OCI-LY7 (cell line): ENCODE results near the gene FOXL2.

Experiments
- CTCF ChIP-seq: fragments of 200-600 bp; sonication (generic); conservative IDR thresholded peaks from 2 replicates; pipeline ENCODE4 v1.5.1; 2014; ENCODE audit warnings: mild to moderate bottlenecking, antibody characterized with exemption, low read length, moderate library complexity, mixed read lengths
- EZH2phosphoT487 ChIP-seq: fragments of 200-600 bp; sonication (generic); IDR thresholded peaks from 2 replicates; pipeline ENCODE4 v1.6.1; 2018; ENCODE audit warnings: low read depth, borderline replicate concordance, mild to moderate bottlenecking, mixed run types, antibody characterized with exemption, low read length, moderate library complexity, mixed read lengths

- TF ChIP-seq CTCF: no peak
- TF ChIP-seq EZH2phosphoT487: no peak
Observed at GRCh38 chr3:138985932-138986331, 39.0 kb upstream of the FOXL2 start.
